GM19328 (cell line): ENCODE measurements around the gene FMN1.

Experiments
- ATAC-seq: cut with Tn5 transposase; IDR thresholded peaks from one replicate; pipeline ENCODE4 v1.9.1; 2021; ENCODE audit warnings: mild to moderate bottlenecking, moderate library complexity; ENCODE audit not compliant: unreplicated experiment

Gene FMN1

GRCh38 chr15:32893421-32893820 lies 301.1 kb downstream of the FMN1 start:
- no peak for ATAC-seq

GRCh38 chr15:32889214-32889613 lies 305.3 kb downstream of the FMN1 start:
- no peak for ATAC-seq

GRCh38 chr15:32888221-32888761 lies 306.2 kb downstream of the FMN1 start:
- no peak for ATAC-seq

GRCh38 chr15:32887090-32887489 lies 307.4 kb downstream of the FMN1 start:
- no peak for ATAC-seq

- ATAC-seq = no peak
These were observed 308.1 kb downstream of the FMN1 start for GRCh38 chr15:32886459-32886858.

- no peak for ATAC-seq
These were observed 308.8 kb downstream of the FMN1 start for GRCh38 chr15:32885713-32886112.

GRCh38 chr15:32884146-32884545 lies 310.4 kb downstream of the FMN1 start:
- no peak for ATAC-seq

GRCh38 chr15:32882955-32883354 lies 311.6 kb downstream of the FMN1 start:
- ATAC-seq = no peak

GRCh38 chr15:32881528-32881927 lies 313.0 kb downstream of the FMN1 start:
- no peak for ATAC-seq

GRCh38 chr15:32880642-32881041 lies 313.9 kb downstream of the FMN1 start:
- no peak for ATAC-seq

GRCh38 chr15:32879980-32880379 lies 314.5 kb downstream of the FMN1 start:
- ATAC-seq = no peak

- no peak for ATAC-seq
These were observed 315.4 kb downstream of the FMN1 start for GRCh38 chr15:32878869-32879805.

GRCh38 chr15:32878342-32878741 lies 316.2 kb downstream of the FMN1 start:
- no peak for ATAC-seq

- ATAC-seq = no peak
These were observed 317.1 kb downstream of the FMN1 start for GRCh38 chr15:32877252-32878019.

- ATAC-seq = no peak
These were observed 321.0 kb downstream of the FMN1 start for GRCh38 chr15:32873284-32874114.

- no peak for ATAC-seq
These were observed 321.8 kb downstream of the FMN1 start for GRCh38 chr15:32872621-32873283.

- ATAC-seq = no peak
These were observed 322.6 kb downstream of the FMN1 start for GRCh38 chr15:32871883-32872282.

- ATAC-seq = no peak
These were observed 324.1 kb downstream of the FMN1 start for GRCh38 chr15:32870240-32871033.

GRCh38 chr15:32869776-32870175 lies 324.7 kb downstream of the FMN1 start:
- no peak for ATAC-seq

GRCh38 chr15:32867313-32867626 lies 327.2 kb downstream of the FMN1 start:
- ATAC-seq = no peak
